IPS-NIHi7 (cell line): Measurements from ENCODE around the gene ZNF408.
"Not testable (repeated sequence)": the region's sequence is repeated elsewhere in the genome, so short reads cannot be mapped to it uniquely, and the experiment has no call there.

Source experiments
- DNase-seq: peaks from one replicate; pipeline ENCODE4 v3.0.0; 2012; ENCODE audit warnings: mixed read lengths; ENCODE audit errors: extremely low spot score

ZNF408 gene

DNA sequence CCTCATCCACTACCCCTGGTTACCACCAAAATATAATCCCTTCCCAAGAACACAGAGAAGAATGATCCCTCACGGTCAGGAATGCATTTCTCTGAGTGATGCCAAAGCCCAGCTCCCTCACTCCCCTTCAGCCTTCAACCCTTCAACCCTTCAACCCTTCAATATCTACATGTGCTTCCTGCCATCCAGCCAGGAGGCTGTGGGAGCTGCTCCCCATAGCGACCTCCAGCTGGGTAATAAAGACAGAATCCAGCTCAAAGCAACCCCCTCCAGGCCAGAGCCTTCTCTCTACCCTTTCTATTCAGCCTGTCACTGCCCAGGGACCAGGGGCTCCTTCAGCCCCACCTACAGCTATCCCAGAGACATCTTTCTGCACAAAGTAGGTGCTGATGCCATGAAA, 3.1 kb upstream of the ZNF408 start:
- DNase-seq, result no peak

DNA sequence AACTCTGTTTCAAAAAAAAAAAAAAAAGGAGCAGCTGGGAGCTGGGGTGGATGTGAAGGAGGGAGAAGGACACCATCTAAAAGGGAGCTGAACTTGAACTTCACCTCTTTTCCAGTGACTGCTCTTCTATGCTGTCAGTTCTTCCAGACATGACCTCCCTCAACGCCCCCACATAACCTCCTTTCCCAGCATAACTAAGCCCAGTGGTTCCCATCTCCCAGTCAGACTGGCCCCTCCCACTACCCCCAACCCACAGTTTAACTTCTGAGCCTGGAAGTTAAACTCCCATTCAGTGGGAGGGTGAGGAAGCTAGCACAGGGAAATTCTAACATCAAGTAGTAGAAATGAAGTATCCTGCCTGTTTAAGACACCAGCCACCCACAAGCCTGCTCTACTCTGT, 2.2 kb upstream of the ZNF408 start:
- no peak for DNase-seq

DNA sequence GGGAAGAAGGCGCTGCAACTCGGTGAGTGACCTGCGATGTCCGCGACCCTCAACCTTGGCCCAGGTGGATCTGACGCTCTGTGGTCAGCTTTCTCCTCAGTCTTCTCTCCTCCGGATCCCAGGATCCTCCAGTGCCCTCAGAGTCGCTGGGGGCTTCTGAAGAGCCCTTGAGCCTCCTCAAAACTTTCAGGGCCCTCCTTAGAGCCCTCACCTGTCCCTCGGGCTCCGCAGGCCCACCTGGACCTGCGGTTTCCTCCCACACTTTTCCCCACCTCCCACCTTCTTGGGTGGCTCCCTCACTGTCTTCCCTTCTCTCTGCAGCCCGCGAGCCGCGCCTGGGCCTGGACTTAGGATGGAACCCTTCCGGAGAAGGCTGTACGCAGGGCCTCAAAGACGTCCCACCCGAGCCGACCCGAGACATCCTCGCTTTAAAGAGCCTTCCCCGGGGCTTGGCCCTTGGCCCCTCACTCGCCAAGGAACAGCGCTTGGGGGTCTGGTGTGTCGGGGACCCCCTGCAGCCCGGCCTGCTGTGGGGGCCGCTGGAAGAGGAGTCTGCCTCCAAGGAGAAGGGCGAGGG, 335 bp downstream of the ZNF408 start:
- DNase-seq, result no peak

DNA sequence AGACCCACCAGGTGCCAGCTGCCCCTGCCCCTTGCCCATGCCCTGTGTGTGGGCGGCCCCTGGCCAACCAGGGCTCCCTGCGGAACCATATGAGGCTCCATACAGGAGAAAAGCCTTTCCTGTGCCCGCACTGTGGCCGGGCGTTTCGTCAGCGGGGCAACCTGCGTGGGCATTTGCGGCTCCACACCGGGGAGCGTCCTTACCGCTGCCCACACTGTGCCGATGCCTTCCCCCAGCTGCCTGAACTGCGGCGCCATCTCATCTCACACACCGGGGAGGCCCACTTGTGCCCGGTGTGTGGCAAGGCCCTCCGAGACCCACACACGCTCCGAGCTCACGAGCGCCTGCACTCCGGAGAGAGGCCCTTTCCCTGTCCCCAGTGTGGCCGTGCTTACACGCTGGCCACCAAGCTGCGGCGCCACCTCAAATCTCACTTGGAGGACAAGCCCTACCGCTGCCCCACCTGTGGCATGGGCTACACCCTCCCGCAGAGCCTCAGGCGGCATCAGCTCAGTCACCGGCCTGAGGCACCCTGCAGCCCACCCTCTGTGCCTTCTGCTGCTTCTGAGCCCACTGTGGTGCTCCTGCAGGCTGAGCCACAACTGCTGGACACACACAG, 4.3 kb downstream of the ZNF408 start:
- no peak for DNase-seq

DNA sequence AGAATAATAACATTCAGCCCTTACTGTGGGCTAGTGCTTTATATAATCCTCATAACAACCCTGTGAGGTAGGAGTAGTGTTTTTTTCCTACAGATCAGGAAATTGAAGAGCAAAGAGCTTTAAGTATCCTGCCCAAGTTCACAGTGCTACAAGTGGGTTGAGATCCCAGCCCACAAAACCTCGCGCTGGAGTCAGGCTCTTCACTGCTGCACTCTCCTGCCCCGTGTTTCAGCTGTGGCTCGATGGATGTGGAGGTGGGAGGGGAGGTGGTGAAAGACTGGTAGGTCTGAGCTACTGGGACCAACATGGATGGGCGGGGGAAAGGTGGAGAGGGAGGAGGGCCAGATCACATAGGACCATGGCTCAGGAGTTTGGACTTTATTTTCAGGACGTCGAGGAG, 6.1 kb downstream of the ZNF408 start:
- no peak for DNase-seq

DNA sequence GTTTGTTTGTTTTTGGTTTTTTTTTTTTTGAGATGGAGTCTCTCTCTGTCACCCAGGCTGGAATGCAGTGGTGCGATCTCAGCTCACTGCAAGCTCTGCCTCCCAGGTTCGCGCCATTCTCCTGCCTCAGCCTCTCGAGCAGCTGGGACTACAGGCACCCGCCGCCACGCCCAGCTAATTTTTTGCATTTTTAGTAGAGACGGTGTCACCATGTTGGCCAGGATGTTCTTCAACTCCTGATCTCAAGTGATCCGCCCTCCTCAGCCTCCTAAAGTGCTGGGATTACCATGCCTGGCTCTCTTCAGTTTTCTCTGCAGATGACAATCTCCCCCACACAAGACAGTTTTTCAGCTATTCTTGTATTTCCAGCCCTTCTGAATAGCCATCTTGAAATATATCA, 8.5 kb downstream of the ZNF408 start:
- DNase-seq, result not testable (repeated sequence)

DNA sequence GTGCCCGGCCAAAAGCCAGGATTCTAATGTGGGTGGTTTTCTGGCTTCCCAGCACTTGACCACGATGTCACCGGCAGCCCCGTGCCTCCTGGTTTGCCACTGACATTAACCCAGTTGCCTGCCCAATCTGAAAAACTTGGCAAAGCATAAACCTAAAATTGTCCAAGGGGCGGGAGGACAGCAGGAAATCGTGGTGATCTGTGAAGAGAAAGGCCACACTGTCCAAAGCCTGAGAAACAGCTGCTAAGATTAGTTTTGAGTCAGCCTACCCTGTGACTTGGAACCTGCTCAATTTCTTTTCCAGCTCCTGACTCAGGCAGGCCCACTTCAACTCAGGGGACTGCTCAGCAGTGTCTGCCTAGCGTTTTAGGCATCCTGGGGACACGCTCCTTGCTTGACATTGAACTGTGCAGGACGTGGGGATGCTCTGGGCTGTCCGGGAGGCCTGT, 10.0 kb downstream of the ZNF408 start:
- DNase-seq, result no peak

DNA sequence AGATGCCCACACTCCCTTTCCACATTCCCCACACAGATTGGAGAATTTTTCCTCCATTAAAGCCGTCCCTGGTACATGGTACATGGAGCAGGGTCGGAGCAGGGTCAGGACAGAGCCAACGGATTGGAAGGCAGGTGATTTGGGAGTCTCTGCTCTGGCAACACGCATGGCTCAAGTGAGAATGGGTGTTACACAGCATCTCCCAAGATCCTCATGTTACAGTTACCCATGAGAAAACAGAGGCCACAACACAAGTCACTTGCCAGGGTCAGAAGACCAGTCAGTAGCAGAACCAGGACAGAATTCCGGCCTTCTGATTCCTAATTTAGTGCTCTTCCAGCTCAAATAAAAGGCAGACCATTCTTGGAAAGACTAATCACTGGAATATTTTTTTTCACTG, 10.5 kb downstream of the ZNF408 start:
- no peak for DNase-seq

DNA sequence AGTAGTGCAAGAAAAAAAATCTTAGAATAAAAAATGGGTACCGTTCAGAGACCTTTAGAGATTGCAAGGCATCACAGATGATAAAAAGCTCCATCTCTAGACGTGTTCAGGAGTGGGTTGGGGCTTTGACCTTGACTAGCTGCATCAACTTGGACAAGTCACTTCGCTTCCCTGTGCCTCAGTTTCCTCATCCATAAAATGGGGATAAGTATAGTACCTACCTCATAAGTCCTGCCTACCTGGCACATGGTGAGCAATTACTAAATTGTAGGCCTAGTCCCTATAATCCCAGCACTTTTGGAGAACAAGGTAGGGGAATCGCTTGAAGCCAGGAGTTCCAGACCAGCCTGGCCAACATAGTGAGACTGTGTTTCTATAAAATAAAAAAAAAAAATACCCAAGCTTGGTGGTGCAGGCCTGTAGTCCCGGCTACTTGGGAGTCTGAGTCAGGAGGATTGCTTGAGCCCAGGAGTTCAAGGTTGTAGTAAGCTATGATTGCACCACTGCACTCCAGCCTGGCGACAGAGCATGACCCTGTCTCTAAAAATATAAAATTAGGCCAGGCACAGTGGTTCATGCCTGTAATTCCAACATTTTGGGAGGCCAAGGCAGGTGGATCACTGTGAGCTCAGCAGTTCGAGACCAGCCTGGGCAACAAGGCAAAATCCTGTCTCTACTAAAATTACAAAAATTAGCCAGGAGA, 12.2 kb downstream of the ZNF408 start:
- no peak for DNase-seq

DNA sequence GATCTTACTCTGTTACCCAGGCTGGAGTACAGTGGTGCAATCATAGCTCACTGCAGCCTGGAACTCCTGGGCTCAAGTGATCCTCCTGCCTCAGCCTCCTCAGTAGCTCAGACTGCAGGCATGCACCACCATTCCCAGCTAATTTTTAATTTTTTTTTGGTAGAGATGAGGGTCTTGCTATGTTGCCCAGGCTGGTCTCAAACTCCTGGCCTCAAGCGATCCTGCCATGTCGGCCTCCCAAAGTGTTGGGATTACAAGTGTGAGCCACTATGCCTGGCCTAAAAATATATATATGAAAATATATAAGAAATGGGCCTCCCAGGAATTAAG, 17.0 kb downstream of the ZNF408 start:
- not testable (repeated sequence) for DNase-seq

DNA sequence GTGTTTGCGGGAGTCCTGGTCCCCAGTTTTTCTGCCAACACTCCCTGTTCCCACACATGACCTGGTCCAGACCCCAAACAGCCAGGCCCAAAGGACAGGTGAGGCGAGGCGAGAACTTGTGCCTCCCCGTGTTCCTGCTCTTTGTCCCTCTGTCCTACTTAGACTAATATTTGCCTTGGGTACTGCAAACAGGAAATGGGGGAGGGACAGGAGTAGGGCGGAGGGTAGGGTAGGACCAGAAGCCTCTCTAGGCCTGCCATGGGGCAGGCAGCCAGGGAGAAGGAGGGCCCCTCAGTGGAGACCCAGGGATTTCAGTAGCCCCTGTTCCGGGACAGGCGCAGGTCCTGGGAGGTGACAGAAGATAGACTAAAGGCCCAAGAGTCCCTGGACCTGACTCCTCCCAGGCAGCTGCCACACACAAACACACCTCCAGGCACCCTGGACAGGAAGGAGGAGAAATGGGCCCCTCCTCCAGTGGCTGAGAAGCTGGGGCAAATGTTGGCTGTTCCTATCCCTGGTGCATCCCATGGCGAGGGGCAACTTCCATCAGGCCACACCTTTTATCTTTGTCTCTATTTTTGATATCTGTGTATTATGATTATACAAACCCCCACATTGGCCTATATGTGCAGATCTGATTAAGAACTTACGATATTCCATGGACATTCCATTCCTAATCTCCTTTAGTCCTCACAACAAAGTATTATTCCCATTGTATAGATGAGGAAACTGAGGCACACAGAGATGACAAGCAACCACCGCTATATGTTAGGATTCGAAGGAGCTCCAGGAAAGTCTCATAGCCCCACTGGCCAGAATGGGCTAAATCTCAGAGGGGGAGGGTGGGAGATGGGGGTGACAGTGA, 17.6 kb downstream of the ZNF408 start:
- DNase-seq, result no peak

DNA sequence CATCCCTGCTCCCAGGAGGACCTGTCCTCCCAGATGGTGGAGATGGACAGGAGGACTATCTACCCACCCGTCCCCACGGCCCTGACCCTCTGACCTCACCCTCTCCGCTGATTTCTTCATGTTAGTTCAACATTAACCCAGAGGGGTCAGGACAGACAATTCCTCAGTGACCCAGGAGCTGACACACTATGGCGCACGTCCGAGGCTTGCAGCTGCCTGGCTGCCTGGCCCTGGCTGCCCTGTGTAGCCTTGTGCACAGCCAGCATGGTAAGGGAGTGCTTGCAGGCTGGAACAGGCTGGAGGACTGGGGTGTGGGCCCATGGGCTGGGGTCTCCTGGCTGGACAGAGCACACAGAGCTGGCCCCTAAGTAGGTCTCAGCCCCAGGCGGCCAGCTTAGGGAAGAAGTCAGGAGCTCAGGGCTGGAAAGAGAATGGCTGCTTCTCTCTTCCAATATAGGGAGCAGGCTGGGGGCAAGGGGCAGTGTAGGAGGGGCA, 18.3 kb downstream of the ZNF408 start, which contains the start of gene F2:
TSS of gene F2 (plus strand) at position 166 of the 495 bp plus-strand sequence. CDS start at position 189, 23 bp downstream.
- no peak for DNase-seq

DNA sequence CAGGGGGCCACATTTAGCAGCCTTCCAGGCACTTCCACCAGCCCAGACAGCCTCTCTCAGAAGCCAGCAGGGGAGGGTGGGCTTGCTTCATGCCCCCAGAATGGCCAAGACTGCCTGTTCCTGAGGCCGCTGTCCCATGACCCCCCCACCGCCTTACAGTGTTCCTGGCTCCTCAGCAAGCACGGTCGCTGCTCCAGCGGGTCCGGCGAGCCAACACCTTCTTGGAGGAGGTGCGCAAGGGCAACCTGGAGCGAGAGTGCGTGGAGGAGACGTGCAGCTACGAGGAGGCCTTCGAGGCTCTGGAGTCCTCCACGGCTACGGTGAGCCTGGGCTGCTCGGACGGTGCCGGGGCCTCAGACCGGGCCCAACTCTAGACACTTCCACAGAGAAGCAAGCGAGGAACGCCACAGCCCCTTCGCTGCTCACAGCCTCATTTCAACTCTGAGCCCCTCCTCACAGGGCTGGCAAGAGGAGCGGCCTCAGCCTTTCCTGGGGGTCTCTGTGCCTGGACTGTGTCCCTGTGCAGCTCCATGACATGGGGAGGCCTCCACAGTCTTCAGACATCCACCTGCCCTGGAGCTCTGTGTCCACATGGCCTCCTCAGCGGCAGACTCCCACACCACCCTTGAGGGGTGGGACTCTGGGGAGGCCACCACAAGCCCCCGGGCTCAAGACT, 18.9 kb downstream of the ZNF408 start:
- no peak for DNase-seq

DNA sequence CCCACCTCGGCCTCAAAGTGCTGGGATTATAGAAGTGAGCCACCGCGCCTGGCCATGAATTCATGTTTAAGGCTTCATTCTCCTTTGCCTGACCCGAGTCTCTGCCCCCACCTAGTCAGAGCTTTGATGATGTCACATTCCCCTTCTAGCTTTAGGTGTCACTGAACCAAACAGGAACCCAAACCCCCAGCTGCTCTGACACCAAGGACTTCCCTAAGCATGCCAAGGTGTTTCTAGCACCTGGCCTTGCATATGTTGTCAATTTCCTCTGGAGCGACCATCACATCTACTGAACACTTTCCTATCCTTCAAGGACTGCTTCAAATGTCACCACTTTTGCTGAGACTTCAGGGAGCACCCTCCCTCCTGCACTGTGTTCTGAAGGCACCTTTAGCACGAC, 20.5 kb downstream of the ZNF408 start:
- DNase-seq, result no peak

DNA sequence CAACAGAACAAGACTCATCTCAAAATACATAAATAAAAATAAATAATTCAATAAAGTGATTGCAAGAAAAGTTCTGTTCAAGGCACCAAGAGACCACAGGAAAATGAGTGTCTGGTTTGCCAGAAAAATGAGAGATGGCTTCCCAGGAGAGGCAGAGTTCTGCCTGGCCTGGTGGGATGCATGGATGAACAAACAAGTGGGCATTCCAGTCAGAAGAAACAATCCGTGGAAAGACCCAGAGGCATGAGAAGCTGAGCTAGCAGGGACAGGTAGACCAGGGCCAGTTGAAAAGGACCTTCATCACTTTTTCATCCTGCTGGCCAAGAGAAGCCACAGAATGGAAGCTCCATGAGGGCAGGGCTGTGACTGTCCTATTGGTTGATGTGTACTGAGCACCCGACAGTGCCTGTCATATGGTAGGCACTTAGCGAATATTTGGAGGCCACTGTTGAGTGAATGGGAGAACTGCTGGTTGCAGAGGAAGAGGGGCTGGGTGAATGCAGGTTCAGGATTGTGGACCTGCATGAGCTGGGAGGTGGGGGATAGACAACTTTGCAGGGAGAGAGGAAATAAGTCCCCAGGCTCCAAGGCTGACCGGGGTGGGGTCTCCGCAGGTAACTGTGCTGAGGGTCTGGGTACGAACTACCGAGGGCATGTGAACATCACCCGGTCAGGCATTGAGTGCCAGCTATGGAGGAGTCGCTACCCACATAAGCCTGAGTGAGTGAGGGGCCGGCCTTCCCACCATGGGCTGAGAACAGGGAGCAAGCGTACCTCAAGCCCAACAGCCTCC, 21.9 kb downstream of the ZNF408 start:
- no peak for DNase-seq

DNA sequence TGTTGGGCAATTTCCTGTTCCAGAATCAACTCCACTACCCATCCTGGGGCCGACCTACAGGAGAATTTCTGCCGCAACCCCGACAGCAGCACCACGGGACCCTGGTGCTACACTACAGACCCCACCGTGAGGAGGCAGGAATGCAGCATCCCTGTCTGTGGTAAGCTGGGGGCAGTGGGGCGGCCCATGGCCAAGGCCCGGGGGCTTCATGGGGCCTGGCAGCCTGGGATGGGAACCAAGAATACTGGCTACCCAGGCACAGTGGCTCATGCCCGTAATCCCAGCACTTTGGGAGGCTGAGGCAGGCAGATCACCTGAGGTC, 22.5 kb downstream of the ZNF408 start:
- no peak for DNase-seq

DNA sequence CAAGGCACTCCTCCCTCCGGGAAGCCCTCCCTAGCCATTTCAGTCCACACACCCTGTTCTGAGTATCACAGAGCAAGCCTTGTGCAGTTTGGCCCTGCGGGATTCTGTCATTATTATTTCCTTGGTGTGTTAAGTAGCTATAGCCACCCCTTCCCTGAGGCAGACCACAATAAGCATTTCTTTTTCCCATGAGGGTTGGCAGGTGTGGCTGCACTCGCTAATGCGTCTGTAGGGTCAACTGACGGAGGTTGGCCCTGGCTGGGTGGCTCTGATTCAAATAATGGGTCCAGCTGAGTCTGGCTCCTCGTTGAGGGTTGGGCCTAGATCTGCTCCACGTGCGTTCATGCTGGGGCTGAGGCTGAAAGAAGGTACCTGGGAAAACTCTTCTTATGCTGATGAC, 23.3 kb downstream of the ZNF408 start:
- no peak for DNase-seq

DNA sequence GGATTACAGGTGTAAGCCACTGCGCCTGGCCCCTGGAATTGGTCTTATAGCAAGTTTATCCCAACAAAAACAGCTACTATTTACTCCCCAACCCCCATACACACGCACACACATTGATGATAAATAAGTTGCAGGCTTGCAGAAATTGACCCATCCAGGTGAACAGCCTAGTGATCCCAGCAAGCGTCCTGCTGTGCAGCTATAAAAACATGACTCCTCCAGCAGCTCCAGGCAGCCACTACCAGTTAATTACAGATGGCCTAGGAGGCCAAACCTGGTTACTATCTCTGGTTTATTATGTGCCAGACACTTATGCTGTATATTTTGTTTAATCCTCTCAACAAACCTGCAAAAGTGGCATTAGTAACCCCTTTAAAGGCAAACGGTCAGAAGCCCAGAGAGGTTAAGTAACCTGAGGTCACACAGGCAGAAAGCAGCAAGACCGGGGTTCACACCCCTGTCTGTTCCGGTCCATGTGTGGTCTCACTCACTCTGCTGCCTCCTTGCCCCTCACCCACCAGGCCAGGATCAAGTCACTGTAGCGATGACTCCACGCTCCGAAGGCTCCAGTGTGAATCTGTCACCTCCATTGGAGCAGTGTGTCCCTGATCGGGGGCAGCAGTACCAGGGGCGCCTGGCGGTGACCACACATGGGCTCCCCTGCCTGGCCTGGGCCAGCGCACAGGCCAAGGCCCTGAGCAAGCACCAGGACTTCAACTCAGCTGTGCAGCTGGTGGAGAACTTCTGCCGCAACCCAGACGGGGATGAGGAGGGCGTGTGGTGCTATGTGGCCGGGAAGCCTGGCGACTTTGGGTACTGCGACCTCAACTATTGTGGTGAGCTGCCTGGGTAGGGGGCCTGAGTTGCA, 24.7 kb downstream of the ZNF408 start:
- no peak for DNase-seq

DNA sequence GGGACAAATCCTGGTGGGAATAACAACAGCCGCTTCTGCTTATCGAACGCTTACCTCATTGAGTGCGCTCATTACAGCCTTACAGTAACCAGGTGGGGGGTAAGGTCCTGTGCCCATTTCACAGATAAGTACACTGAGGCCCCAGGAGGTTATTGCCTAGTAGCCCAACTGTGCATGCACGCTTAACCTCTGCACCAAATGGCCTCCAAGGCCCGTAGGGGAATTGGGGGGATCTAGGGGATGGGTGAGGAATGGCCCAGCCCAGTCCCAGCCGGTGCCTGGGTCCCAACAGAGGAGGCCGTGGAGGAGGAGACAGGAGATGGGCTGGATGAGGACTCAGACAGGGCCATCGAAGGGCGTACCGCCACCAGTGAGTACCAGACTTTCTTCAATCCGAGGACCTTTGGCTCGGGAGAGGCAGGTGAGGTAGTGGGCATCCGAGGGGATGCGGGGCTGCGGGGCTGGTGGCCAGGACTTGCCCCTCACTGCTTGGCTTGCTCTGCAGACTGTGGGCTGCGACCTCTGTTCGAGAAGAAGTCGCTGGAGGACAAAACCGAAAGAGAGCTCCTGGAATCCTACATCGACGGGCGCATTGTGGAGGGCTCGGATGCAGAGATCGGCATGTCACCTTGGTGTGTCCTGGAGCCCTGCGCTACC, 25.5 kb downstream of the ZNF408 start:
- no peak for DNase-seq
